Small intestine (tissue), 7 donors: ENCODE data around the gene EGFR. TPM values are rescaled to one million over a fixed set of nuclear protein-coding genes. Genes with fewer than 3 reads are reported as not detected.
A peak's percentile ranks its signal among the peaks of the same experiment; 100 is the strongest.

Experiments
- DNase-seq, 2 donors: peaks; one replicate each; pipeline versions ENCODE4 v3.0.0 to v3.0.0-alpha.2; 2013
- FAIRE-seq: peaks from 2 replicates; lab custom pipeline; 2012; peaks lifted over from hg19 to GRCh38; lab: Jason Lieb, UNC
- H3K27ac ChIP-seq, 3 donors: one replicate each; pipeline ENCODE4 v1.5.1; 2013; ENCODE audit warnings: low read length in 2 of 3, mild to moderate bottlenecking in 2 of 3, control low read depth in 1 of 3, inconsistent platforms in 1 of 3, low read depth in 1 of 3, moderate library complexity in 1 of 3
- H3K27me3 ChIP-seq, 3 donors: one replicate each; pipeline ENCODE4 v1.6.1; 2013; ENCODE audit warnings: low read length in 3 of 3, inconsistent platforms in 1 of 3; ENCODE audit not compliant: control insufficient read depth in 3 of 3, insufficient read depth in 3 of 3
- H3K36me3 ChIP-seq, 3 donors: one replicate each; pipeline ENCODE4 v1.6.1; 2013; ENCODE audit warnings: low read length in 3 of 3, inconsistent platforms in 1 of 3, low read depth in 1 of 3, mild to moderate bottlenecking in 1 of 3, moderate library complexity in 1 of 3; ENCODE audit not compliant: control insufficient read depth in 3 of 3, insufficient read depth in 2 of 3
- H3K4me1 ChIP-seq, 3 donors: one replicate each; pipeline ENCODE4 v1.6.1; 2013; ENCODE audit warnings: low read length in 2 of 3, inconsistent platforms in 1 of 3, low read depth in 1 of 3, mild to moderate bottlenecking in 1 of 3, moderate library complexity in 1 of 3; ENCODE audit not compliant: control insufficient read depth in 3 of 3, insufficient read depth in 2 of 3
- H3K4me3 ChIP-seq, 3 donors: one replicate each; pipeline ENCODE4 v1.5.1; 2013; ENCODE audit warnings: low read length in 3 of 3, control low read depth in 1 of 3, inconsistent platforms in 1 of 3, low read depth in 1 of 3, mild to moderate bottlenecking in 1 of 3, moderate library complexity in 1 of 3
- H3K9me3 ChIP-seq, 2 donors: one replicate each; pipeline ENCODE4 v1.6.1; 2013; ENCODE audit warnings: low read depth in 1 of 2, low read length in 1 of 2; ENCODE audit not compliant: control insufficient read depth in 2 of 2, insufficient read depth in 1 of 2
- WGBS, 3 donors: extraction: QIAGEN DNeasy Blood & Tissue Kit; methylation state at CpG; one replicate each; pipeline ENCODE4 v1.1.7; 2013; 5-methylcytosine and 5-hydroxymethylcytosine counted together
- polyA plus RNA-seq, 4 donors: library from polyadenylated mRNA; stranded (reverse) in 3 of 4; unstranded in 1 of 4; fragments of 200-250 nt in 3 of 4; fragments of 120-200 nt in 1 of 4; gene quantifications; one replicate each; pipeline versions ENCODE4 v1.2.1 to v1.2.3, GENCODE V29; 2013
- donor health status: healthy with polysubstance abuse.
- donor health status: control.
- donor health status: control.
- donor health status: Bipolar disorder and iron deficiency.
- donor health status: healthy.

The EGFR gene
- polyA plus RNA-seq, 4 donors: 2.2 to 30.5 (median 6.0) TPM

- no peak for FAIRE-seq
Observed at GRCh38 chr7:54985426-54986330, 33.1 kb upstream of the EGFR start.

DNA sequence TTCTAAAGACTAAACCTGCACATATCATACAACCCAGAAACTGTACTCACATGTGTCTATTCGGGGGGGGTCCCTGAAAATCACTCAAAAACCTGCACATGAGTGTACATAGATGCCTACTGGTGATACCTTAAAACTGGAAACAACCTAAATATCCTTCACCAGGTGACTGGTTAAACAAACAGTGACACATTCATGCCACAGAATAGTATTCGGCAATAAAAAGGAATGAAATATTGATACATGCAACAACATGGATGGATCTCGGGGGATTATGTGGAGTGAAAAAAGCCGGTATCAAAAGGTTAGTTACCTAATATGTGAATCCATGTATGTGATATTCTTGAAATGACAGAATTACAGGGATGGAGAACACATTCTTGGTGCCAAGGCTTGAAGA, 32.1 kb upstream of the EGFR start:
- Histone ChIP-seq H3K9me3 (no peaks in the 10 kb centered on the region), H3K4me1 (no peaks in the 10 kb centered on the region)
- no peak for FAIRE-seq

More at GRCh38 chr7:54985426-54986330, 33.1 kb upstream of the EGFR start:
- DNase-seq: no peak
- Histone ChIP-seq H3K9me3 (no peaks in the 10 kb centered on the region), H3K36me3 (no peaks in the 10 kb centered on the region), H3K4me3 (no peak overlapping the region), H3K27ac (no peak overlapping the region), H3K4me1 (no peaks in the 10 kb centered on the region), H3K27me3 (no peaks in the 10 kb centered on the region)
- WGBS, 3 donors: 68 to 75% (median 73%) methylated on average over 7 of the region's 7 CpGs

GRCh38 chr7:54987772-54988171, 31.0 kb upstream of the EGFR start:
- H3K36me3 ChIP-seq: no peaks in the 10 kb centered on the region
- peak; percentile 45 to 70 for DNase-seq
- H3K27ac ChIP-seq: no peak overlapping the region
- H3K27me3 ChIP-seq: no peaks in the 10 kb centered on the region
- FAIRE-seq: no peak
- no peaks in the 10 kb centered on the region for H3K9me3 ChIP-seq
- no peaks in the 10 kb centered on the region for H3K4me1 ChIP-seq
- WGBS, 3 donors: 15 to 33% (median 17%) methylated on average over 1 of the region's 1 CpG
- H3K4me3 ChIP-seq: no peak overlapping the region

More for the DNA sequence above, 32.1 kb upstream of the EGFR start:
- no peaks in the 10 kb centered on the region for H3K27me3 ChIP-seq
- no peaks in the 10 kb centered on the region for H3K36me3 ChIP-seq
- H3K4me3 ChIP-seq: no peak overlapping the region
- H3K27ac ChIP-seq: no peak overlapping the region
- WGBS, 3 donors: 89 to 93% (median 90%) methylated on average over 4 of the region's 4 CpGs
- no peak for DNase-seq

GRCh38 chr7:54988516-54988915, 30.3 kb upstream of the EGFR start:
- Histone ChIP-seq H3K9me3 (no peaks in the 10 kb centered on the region), H3K27me3 (no peaks in the 10 kb centered on the region), H3K27ac (no peak overlapping the region), H3K4me1 (no peaks in the 10 kb centered on the region), H3K4me3 (no peak overlapping the region), H3K36me3 (no peaks in the 10 kb centered on the region)
- FAIRE-seq: no peak
- WGBS, 3 donors: 87 to 98% (median 88%) methylated on average over 2 of the region's 2 CpGs
- peak in 1 of 2 donors; percentile 2 for DNase-seq

GRCh38 chr7:54989453-54990225, 29.2 kb upstream of the EGFR start:
- H3K27ac ChIP-seq: no peak overlapping the region
- no peak overlapping the region for H3K4me3 ChIP-seq
- 70 to 85% (median 81%) methylated on average over 4 of the region's 4 CpGs for WGBS, 3 donors
- no peaks in the 10 kb centered on the region for H3K4me1 ChIP-seq
- DNase-seq (no peak), FAIRE-seq (no peak)
- no peaks in the 10 kb centered on the region for H3K27me3 ChIP-seq
- no peaks in the 10 kb centered on the region for H3K9me3 ChIP-seq
- H3K36me3 ChIP-seq: no peaks in the 10 kb centered on the region

DNA sequence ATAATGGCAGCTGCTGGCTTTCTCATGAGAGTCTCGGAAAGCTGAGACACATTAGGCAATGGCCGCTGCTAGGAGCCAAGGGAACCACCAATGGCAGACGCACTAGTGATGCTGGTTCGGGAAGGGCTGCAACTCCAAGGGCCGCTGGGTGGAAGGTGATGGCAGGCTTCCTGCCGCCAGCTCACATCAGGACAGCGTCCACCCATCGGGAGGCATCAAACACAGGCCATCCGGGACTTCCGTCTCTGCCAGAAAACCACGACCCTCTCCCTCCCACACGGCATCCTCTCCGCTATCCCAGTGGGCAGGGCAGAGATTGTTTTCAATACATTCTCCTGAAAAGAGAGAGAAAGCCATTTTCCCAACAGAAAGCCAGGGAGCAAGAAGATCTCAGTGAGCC, 27.5 kb upstream of the EGFR start:
- Histone ChIP-seq H3K27ac (no peak overlapping the region), H3K9me3 (no peaks in the 10 kb centered on the region), H3K27me3 (no peaks in the 10 kb centered on the region), H3K4me1 (peaks cover 0 to 4% (median 3%) of the 10 kb centered on the region in 3 donors), H3K4me3 (no peak overlapping the region), H3K36me3 (no peaks in the 10 kb centered on the region)
- 94 to 97% (median 95%) methylated on average over 13 of the region's 13 CpGs for WGBS, 3 donors
- no peak for DNase-seq
- no peak for FAIRE-seq

DNA sequence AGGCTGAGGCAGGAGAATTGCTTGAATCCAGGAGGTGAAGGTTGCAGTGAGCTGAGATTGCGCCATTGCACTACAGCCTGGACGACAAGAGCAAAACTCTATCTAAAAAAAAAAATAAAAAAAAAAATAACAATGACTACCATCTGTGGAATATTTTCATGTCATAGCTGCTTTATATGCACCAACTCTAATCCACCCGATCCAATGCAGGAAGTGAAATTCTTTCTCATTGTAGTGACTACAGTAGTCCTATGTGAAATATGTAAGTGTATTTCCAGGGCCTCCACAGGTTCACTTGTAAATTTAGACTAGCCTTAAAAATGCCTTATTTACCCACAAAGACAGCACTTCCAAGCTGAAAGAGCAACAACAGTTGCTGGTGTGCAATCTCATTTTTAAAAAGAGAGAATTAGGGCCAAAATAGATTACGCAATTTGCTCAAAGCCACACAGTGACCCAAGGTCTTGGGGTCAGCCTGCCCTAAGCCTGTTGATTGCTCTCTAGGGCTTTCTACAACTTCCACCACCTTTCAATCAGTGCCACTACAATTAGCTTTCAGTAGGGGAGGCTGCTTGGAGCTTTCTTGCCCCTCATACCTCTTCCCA, 25.8 kb upstream of the EGFR start:
- DNase-seq (no peak), FAIRE-seq (no peak)
- peaks cover 0 to 6% (median 3%) of the 10 kb centered on the region in 3 donors for H3K4me1 ChIP-seq
- H3K4me3 ChIP-seq: no peak overlapping the region
- WGBS, 3 donors: 89 to 97% (median 95%) methylated on average over 4 of the region's 4 CpGs
- no peak overlapping the region for H3K27ac ChIP-seq
- no peaks in the 10 kb centered on the region for H3K36me3 ChIP-seq
- H3K9me3 ChIP-seq: no peaks in the 10 kb centered on the region
- no peaks in the 10 kb centered on the region for H3K27me3 ChIP-seq

GRCh38 chr7:54995166-54995565, 23.7 kb upstream of the EGFR start:
- DNase-seq: no peak
- no peaks in the 10 kb centered on the region for H3K9me3 ChIP-seq
- no peak overlapping the region for H3K27ac ChIP-seq
- no peak overlapping the region for H3K4me3 ChIP-seq
- WGBS, 3 donors: 92 to 93% (median 93%) methylated on average over 5 of the region's 5 CpGs
- no peaks in the 10 kb centered on the region for H3K27me3 ChIP-seq
- no peaks in the 10 kb centered on the region for H3K36me3 ChIP-seq
- peaks cover 0 to 6% (median 3%) of the 10 kb centered on the region in 3 donors for H3K4me1 ChIP-seq
- FAIRE-seq: no peak
